Keratinocyte (primary cell): ENCODE data around the gene LRRC2. TPM values are rescaled to one million over a fixed set of nuclear protein-coding genes. Genes with fewer than 3 reads are reported as not detected.

Experiments used
- DNase-seq: peaks from one replicate; pipeline ENCODE4 v3.0.0-alpha.2; 2011; ENCODE audit warnings: low read depth, missing footprints, low spot score
- FAIRE-seq: peaks from 2 replicates; lab custom pipeline; 2011; peaks lifted over from hg19 to GRCh38; lab: Jason Lieb, UNC
- H2AFZ ChIP-seq: 2 replicates; pipeline ENCODE4 v1.6.0; 2012; ENCODE audit warnings: low read length, control low read depth, inconsistent platforms; ENCODE audit not compliant: control insufficient read depth
- H3K27ac ChIP-seq: 2 replicates; pipeline ENCODE4 v1.5.1; 2011; ENCODE audit warnings: low read length; ENCODE audit not compliant: control insufficient read depth, insufficient read depth
- H3K27me3 ChIP-seq: 3 replicates; pipeline ENCODE4 v1.6.0; 2011; ENCODE audit warnings: low read length; ENCODE audit not compliant: control insufficient read depth, insufficient read depth; ENCODE audit errors: extremely low read depth
- H3K36me3 ChIP-seq, 2 experiments: 2 replicates in 1 of 2; 3 replicates in 1 of 2; pipeline ENCODE4 v1.5.1; 2011; ENCODE audit warnings: low read length in 2 of 2, mild to moderate bottlenecking in 1 of 2; ENCODE audit not compliant: control insufficient read depth in 2 of 2, insufficient read depth in 2 of 2; ENCODE audit errors: extremely low read depth in 1 of 2
- H3K4me1 ChIP-seq: 3 replicates; pipeline ENCODE4 v1.5.1; 2011; ENCODE audit warnings: low read length; ENCODE audit not compliant: control insufficient read depth, insufficient read depth; ENCODE audit errors: extremely low read depth
- H3K4me2 ChIP-seq: 3 replicates; pipeline ENCODE4 v1.6.0; 2011; ENCODE audit warnings: low read depth, low read length; ENCODE audit not compliant: control insufficient read depth, insufficient read depth; ENCODE audit errors: extremely low read depth
- H3K4me3 ChIP-seq, 3 experiments: fragments of 200-600 bp in 1 of 3; sonication (generic) in 1 of 3; 2 replicates in 2 of 3; 3 replicates in 1 of 3; pipeline ENCODE4 v1.5.1; 2011 to 2016; ENCODE audit warnings: low read length in 3 of 3, mild to moderate bottlenecking in 3 of 3, control low read depth in 2 of 3, inconsistent platforms in 1 of 3, low read depth in 1 of 3, mixed read lengths in 1 of 3, mixed run types in 1 of 3, moderate library complexity in 1 of 3; ENCODE audit not compliant: control insufficient read depth in 2 of 3, insufficient read depth in 2 of 3; ENCODE audit errors: extremely low read depth in 1 of 3
- H3K79me2 ChIP-seq: 2 replicates; pipeline ENCODE4 v1.6.0; 2012; ENCODE audit warnings: low read length; ENCODE audit not compliant: control insufficient read depth, insufficient read depth
- H3K9ac ChIP-seq: 3 replicates; pipeline ENCODE4 v1.6.0; 2011; ENCODE audit warnings: low read length; ENCODE audit not compliant: control insufficient read depth, insufficient read depth; ENCODE audit errors: extremely low read depth
- H3K9me1 ChIP-seq: 3 replicates; pipeline ENCODE4 v1.6.0; 2011; ENCODE audit warnings: low read length; ENCODE audit not compliant: control insufficient read depth, insufficient read depth; ENCODE audit errors: extremely low read depth
- H3K9me3 ChIP-seq: 2 replicates; pipeline ENCODE4 v1.5.1; 2012; ENCODE audit warnings: low read depth, low read length; ENCODE audit not compliant: control insufficient read depth
- H4K20me1 ChIP-seq: 3 replicates; pipeline ENCODE4 v1.6.0; 2011; ENCODE audit warnings: low read length; ENCODE audit not compliant: control insufficient read depth, insufficient read depth; ENCODE audit errors: extremely low read depth
- EZH2 ChIP-seq: IDR thresholded peaks from one replicate; pipeline ENCODE4 v1.6.1; 2012; ENCODE audit warnings: inconsistent platforms, mild to moderate bottlenecking, low read length, moderate library complexity
- dilution Hi-C: fragments of 300-500 bp; cut with MboI; formaldehyde crosslinking; loops from one replicate; pipeline ENCODE4 v1.7.0; 2020; ENCODE audit warnings: low sequenced_read_pairs; ENCODE audit not compliant: extremely low pct_ligation_motif_present
- polyA plus RNA-seq, 5 experiments: library from polyadenylated mRNA; depleted of rRNA in 3 of 5; stranded (reverse) in 3 of 5; stranded (forward) in 1 of 5; unstranded in 1 of 5; fragments of >200 nt; gene quantifications; 1 replicate in 1 of 5; 2 replicates in 3 of 5; 3 replicates in 1 of 5; pipeline versions ENCODE4 v1.2.1 to v1.2.3, GENCODE V29; 2011 to 2012; ENCODE audit warnings: missing spikeins in 2 of 5, low read depth in 1 of 5, low replicate concordance in 1 of 5
- TF ChIP-seq, protein P1 (sequence below), 3 experiments: IDR thresholded peaks in 1 of 3; conservative IDR thresholded peaks in 1 of 3; optimal IDR thresholded peaks in 1 of 3; 2 replicates in 2 of 3; 3 replicates in 1 of 3; pipeline versions ENCODE3 to v1.5.1; 2011; ENCODE audit warnings: low read length in 3 of 3, mild to moderate bottlenecking in 3 of 3, moderate library complexity in 2 of 3, control low read depth in 1 of 3, inconsistent platforms in 1 of 3; ENCODE audit not compliant: insufficient read depth in 2 of 3; ENCODE audit errors: extremely low read depth in 1 of 3

LRRC2 gene
- polyA plus RNA-seq, 1 donor (not counting 4 experiments of a cell fraction or from before 2014, with no cell fraction given): 0.51 TPM

DNA sequence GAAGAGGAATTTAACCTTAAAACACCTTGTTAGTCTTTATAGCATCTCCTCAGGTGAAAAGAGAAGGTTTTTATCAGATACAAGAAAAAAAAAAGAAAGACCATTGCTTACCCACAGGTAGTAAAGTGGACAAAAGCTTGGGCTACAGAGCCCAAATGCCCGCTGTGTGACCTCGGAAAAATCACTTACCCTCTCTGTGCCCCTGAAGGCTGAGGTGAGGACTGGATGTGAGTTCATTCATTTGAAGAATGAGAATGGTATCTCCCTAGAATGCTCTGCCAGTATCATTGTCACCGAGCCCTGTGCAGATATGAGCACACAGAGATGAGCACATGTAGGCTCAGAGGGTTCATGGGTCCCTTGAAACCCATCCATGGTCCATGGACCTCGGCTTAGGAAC lies 28.6 kb upstream of the LRRC2 start:
- Histone ChIP-seq H3K9me3 (no peaks in the 10 kb centered on the region), H3K36me3 (no peaks in the 10 kb centered on the region), H4K20me1 (no peaks in the 10 kb centered on the region), H3K4me1 (no peaks in the 10 kb centered on the region), H3K27me3 (no peaks in the 10 kb centered on the region), H3K27ac (no peak overlapping the region), H2AFZ (no peak overlapping the region), H3K4me2 (no peak overlapping the region), H3K4me3 (no peak overlapping the region), H3K79me2 (no peaks in the 10 kb centered on the region), H3K9ac (no peak overlapping the region), H3K9me1 (no peaks in the 10 kb centered on the region)
- dilution Hi-C loops: no loop called here
- TF ChIP-seq, protein P1, sequence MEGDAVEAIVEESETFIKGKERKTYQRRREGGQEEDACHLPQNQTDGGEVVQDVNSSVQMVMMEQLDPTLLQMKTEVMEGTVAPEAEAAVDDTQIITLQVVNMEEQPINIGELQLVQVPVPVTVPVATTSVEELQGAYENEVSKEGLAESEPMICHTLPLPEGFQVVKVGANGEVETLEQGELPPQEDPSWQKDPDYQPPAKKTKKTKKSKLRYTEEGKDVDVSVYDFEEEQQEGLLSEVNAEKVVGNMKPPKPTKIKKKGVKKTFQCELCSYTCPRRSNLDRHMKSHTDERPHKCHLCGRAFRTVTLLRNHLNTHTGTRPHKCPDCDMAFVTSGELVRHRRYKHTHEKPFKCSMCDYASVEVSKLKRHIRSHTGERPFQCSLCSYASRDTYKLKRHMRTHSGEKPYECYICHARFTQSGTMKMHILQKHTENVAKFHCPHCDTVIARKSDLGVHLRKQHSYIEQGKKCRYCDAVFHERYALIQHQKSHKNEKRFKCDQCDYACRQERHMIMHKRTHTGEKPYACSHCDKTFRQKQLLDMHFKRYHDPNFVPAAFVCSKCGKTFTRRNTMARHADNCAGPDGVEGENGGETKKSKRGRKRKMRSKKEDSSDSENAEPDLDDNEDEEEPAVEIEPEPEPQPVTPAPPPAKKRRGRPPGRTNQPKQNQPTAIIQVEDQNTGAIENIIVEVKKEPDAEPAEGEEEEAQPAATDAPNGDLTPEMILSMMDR (optimal IDR thresholded peaks at IDR 0.05 in 1 of 3, IDR thresholded peaks at IDR 0.05 in 1 of 3, conservative IDR thresholded peaks at IDR 0.05 in 1 of 3; ENCODE audit: extremely low read depth in 1 of 3, insufficient read depth in 2 of 3, low read length in 3 of 3): no peak
- TF ChIP-seq EZH2: no peak
- no peak for DNase-seq
- FAIRE-seq: no peak

DNA sequence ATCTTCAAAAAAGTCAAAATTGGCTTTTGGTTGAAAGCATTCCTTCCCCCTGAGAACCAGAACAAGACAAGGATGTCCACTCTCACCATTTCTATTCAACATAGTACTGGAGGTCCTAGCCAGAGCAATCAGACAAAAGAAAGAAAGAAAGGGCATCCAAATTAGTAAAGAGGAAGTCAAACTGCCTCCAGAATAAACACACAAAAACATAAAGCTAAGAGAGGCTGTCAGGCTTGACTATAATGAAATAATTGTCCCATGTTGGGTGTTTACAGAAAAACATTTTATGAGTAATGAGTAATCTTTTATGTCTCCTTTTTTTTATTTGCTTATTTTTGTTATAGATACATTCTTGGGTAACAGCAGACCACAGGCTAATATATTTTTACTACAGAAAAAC lies 27.9 kb upstream of the LRRC2 start:
- TF ChIP-seq EZH2: no peak
- TF ChIP-seq, protein P1 (optimal IDR thresholded peaks at IDR 0.05 in 1 of 3, IDR thresholded peaks at IDR 0.05 in 1 of 3, conservative IDR thresholded peaks at IDR 0.05 in 1 of 3; ENCODE audit: extremely low read depth in 1 of 3, insufficient read depth in 2 of 3, low read length in 3 of 3): no peak

More for the DNA sequence above, 27.9 kb upstream of the LRRC2 start:
- no peaks in the 10 kb centered on the region for H3K36me3 ChIP-seq
- H3K4me2 ChIP-seq: no peak overlapping the region
- H3K27ac ChIP-seq: no peak overlapping the region
- no peaks in the 10 kb centered on the region for H3K4me1 ChIP-seq
- no peak for FAIRE-seq
- no peaks in the 10 kb centered on the region for H3K9me1 ChIP-seq
- no peak overlapping the region for H3K9ac ChIP-seq
- H3K79me2 ChIP-seq: no peaks in the 10 kb centered on the region
- H3K27me3 ChIP-seq: no peaks in the 10 kb centered on the region
- H3K9me3 ChIP-seq: no peaks in the 10 kb centered on the region
- no peak overlapping the region for H3K4me3 ChIP-seq
- dilution Hi-C loops: no loop called here
- no peak overlapping the region for H2AFZ ChIP-seq
- no peak for DNase-seq
- H4K20me1 ChIP-seq: no peaks in the 10 kb centered on the region
